Esophagus squamous epithelium (tissue), 5 donors: ENCODE measurements around the gene HES5. TPM values are rescaled to one million over a fixed set of nuclear protein-coding genes. Genes with fewer than 3 reads are reported as not detected.

Experiments used
- DNase-seq: peaks from one replicate; lab custom pipeline; 2025; lab: John Stamatoyannopoulos, UW
- H3K27ac ChIP-seq, 4 donors: fragments of 200-600 bp; sonication (generic); one replicate each; pipeline ENCODE4 v1.5.1; 2016 to 2019; ENCODE audit warnings: mild to moderate bottlenecking in 1 of 4
- H3K27me3 ChIP-seq, 4 donors: fragments of 200-600 bp; sonication (generic); 1 replicate in 3 of 4; 2 replicates in 1 of 4; pipeline versions ENCODE4 v1.5.1 to v1.6.0; 2017 to 2021; ENCODE audit warnings: antibody characterized with exemption in 1 of 4
- H3K36me3 ChIP-seq, 3 donors: fragments of 200-600 bp; sonication (generic); one replicate each; pipeline ENCODE4 v1.5.1; 2016 to 2019
- H3K4me1 ChIP-seq, 3 donors: fragments of 200-600 bp; sonication (generic); one replicate each; pipeline ENCODE4 v1.5.1; 2017 to 2019
- H3K4me3 ChIP-seq, 4 donors: fragments of 200-600 bp; sonication (generic); 1 replicate in 3 of 4; 2 replicates in 1 of 4; pipeline ENCODE4 v1.5.1; 2016 to 2019; ENCODE audit warnings: mild to moderate bottlenecking in 2 of 4, moderate library complexity in 1 of 4
- H3K9me3 ChIP-seq, 3 donors: fragments of 200-600 bp; sonication (generic); one replicate each; pipeline ENCODE4 v1.5.1; 2016 to 2019
- CTCF ChIP-seq, 6 experiments: fragments of 450-650 bp in 4 of 6; fragments of 200-600 bp in 2 of 6; sonication (generic) in 2 of 6; IDR thresholded peaks; one replicate each; pipeline ENCODE4 v1.5.1; 2016 to 2019; ENCODE audit warnings: antibody characterized with exemption in 6 of 6, mild to moderate bottlenecking in 4 of 6, moderate library complexity in 4 of 6
- POLR2A ChIP-seq, 4 donors: fragments of 450-650 bp; IDR thresholded peaks; one replicate each; pipeline ENCODE4 v1.6.1; 2017; ENCODE audit warnings: antibody characterized with exemption in 4 of 4, mild to moderate bottlenecking in 4 of 4, moderate library complexity in 3 of 4
- WGBS, 2 donors: methylation state at CpG; one replicate each; pipeline ENCODE4 v1.1.5; 2018; 5-methylcytosine and 5-hydroxymethylcytosine counted together
- intact Hi-C: fragments of 100-400 bp; cut with DNase I; formaldehyde crosslinking; loops from one replicate; pipeline ENCODE4 v1.15.0; 2022
- total RNA-seq, 4 donors: library from RNA; depleted of rRNA; stranded (reverse); fragments of >200 nt; gene quantifications; one replicate each; pipeline ENCODE4 v1.1.0, GENCODE V29; 2016
- donor health status: DM: yes; HTN: yes; CAD: no.

HES5 gene
- total RNA-seq, 4 donors from 2014 or later, result 0.35 to 0.76 (median 0.70) TPM; not detected in 1

DNA sequence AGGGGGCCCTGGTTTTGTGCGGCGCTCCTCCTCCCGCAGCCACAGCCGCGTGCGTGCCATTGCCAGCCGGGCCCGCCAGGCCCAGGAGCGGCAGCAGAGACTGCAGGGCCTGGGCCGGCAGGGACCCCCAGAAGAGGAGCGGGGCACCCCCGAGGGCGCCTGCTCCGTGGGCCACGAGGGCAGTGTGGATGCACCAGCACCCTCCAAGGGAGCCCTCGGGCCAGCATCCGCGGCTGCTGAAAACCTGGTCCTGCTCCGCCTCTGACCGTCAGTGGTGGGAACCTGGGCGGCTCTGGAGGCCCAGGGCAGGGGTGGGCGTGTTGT is 25.2 kb downstream of the HES5 start:
- intact Hi-C loops, result no loop called here
- H3K4me3 ChIP-seq, result no peak overlapping the region
- no peak for TF ChIP-seq POLR2A (IDR thresholded peaks at IDR 0.05)
- no peak for TF ChIP-seq CTCF (IDR thresholded peaks at IDR 0.05)
- H3K9me3 ChIP-seq, result no peaks in the 10 kb centered on the region
- peaks cover 0 to 34% (median 0%) of the 10 kb centered on the region in 3 donors for H3K4me1 ChIP-seq
- peaks cover 6 to 64% (median 15%) of the 10 kb centered on the region in 3 donors for H3K36me3 ChIP-seq
- no peak overlapping the region for H3K27ac ChIP-seq
- WGBS, 2 donors, result 73% methylated on average over 6 of the region's 22 CpGs; no CpG with 5 or more reads in 1 of the 2 donors
- H3K27me3 ChIP-seq, result peaks cover 0 to 51% (median 0%) of the 10 kb centered on the region in 4 donors
- no peak for DNase-seq

DNA sequence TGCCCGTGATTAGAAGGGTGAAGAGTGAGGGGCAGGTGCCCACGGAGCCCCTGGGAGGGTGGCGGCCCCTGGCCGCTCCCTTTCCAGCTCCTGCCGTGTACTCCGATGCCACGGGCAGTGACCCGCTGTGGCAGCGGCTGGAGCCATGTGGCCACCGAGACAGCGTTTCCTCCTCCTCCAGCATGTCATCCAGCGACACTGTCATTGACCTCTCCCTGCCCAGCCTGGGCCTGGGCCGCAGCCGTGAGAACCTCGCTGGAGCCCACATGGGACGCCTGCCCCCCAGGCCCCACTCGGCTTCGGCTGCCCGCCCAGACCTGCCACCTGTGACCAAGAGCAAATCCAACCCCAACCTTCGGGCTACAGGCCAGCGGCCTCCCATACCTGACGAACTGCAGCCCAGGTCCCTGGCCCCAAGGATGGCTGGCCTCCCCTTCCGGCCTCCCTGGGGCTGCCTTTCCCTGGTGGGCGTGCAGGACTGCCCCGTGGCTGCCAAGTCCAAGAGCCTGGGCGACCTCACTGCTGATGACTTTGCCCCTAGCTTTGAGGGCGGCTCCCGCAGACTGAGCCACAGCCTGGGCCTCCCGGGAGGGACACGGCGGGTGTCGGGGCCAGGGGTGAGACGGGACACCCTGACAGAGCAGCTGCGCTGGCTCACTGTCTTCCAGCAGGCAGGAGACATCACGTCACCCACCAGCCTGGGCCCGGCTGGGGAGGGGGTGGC is 25.7 kb downstream of the HES5 start:
- H3K9me3 ChIP-seq, result no peaks in the 10 kb centered on the region
- TF ChIP-seq POLR2A (IDR thresholded peaks at IDR 0.05) (no peak), CTCF (IDR thresholded peaks at IDR 0.05) (no peak)
- H3K4me1 ChIP-seq, result peaks cover 0 to 37% (median 0%) of the 10 kb centered on the region in 3 donors
- WGBS, 2 donors, result 60 to 82% methylated on average over 1 to 10 of the region's 36 CpGs
- H3K4me3 ChIP-seq, result no peak overlapping the region
- no peak overlapping the region for H3K27ac ChIP-seq
- peaks cover 1 to 64% (median 10%) of the 10 kb centered on the region in 3 donors for H3K36me3 ChIP-seq
- no peak for DNase-seq
- H3K27me3 ChIP-seq, result peaks cover 0 to 56% (median 0%) of the 10 kb centered on the region in 4 donors
- intact Hi-C loops, result no loop called here

GRCh38 chr1:2503554-2504224 is 26.4 kb downstream of the HES5 start:
- Histone ChIP-seq H3K4me1 (peaks cover 0 to 37% (median 0%) of the 10 kb centered on the region in 3 donors), H3K27me3 (peaks cover 0 to 63% (median 0%) of the 10 kb centered on the region in 4 donors), H3K36me3 (peaks cover 0 to 61% (median 9%) of the 10 kb centered on the region in 3 donors), H3K9me3 (no peaks in the 10 kb centered on the region), H3K27ac (no peak overlapping the region), H3K4me3 (no peak overlapping the region)
- no peak for DNase-seq
- TF ChIP-seq POLR2A (IDR thresholded peaks at IDR 0.05), result no peak
- no peak for TF ChIP-seq CTCF (IDR thresholded peaks at IDR 0.05)
- intact Hi-C loops, result no loop called here
- WGBS, 2 donors, result 49 to 63% methylated on average over 8 to 19 of the region's 42 CpGs

DNA sequence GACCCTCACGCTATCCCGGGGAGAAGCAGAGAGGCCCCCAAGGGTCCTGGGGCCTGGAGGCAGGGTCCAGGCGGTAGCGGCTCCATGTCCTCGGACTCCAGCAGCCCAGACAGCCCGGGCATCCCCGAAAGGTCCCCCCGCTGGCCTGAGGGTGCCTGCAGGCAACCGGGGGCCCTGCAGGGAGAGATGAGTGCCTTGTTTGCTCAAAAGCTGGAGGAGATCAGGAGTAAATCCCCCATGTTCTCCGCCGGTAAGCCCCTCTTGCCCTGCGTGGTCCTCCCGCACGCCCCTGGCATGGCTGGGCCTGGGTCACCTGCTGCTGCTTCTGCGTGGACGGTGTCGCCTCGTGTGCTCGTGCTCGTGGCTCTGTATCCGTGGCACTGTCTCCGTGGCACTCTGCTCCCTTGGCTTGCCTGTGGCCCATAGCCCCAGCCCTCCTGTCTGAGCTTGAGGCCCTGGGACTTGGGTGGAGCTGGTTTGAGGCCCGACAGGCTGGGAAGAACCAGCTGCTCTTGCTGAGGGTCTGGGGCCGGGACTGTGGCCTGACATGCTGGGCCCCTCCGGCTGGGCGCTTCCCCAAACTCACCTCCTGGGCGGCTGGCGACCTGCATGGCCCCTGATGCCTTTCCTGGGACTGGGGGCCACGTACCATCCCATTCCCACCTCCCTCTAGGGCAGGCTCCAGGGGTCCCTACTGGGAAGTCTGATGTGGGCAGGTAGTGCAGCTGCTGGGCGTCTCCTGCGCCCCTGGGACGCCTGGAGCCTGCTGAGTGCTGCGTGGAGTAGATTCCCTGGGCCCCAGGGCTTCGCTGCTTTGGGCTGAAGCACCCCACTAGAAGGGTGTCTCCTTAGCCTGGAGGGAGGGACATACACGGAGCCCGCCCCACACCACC is 27.2 kb downstream of the HES5 start:
- intact Hi-C loops, result no loop called here
- Histone ChIP-seq H3K9me3 (no peaks in the 10 kb centered on the region), H3K4me1 (peaks cover 0 to 37% (median 0%) of the 10 kb centered on the region in 3 donors), H3K27ac (no peak overlapping the region), H3K4me3 (no peak overlapping the region), H3K36me3 (peaks cover 0 to 53% (median 6%) of the 10 kb centered on the region in 3 donors), H3K27me3 (peaks cover 0 to 65% (median 0%) of the 10 kb centered on the region in 4 donors)
- TF ChIP-seq POLR2A (IDR thresholded peaks at IDR 0.05), result no peak
- no peak for TF ChIP-seq CTCF (IDR thresholded peaks at IDR 0.05)
- no CpG with 5 or more reads among the region's 36 CpGs for WGBS, 2 donors
- DNase-seq, result no peak
